Kidney (tissue), 14 donors: ENCODE results near the gene ETV2. TPM values are rescaled to one million over a fixed set of nuclear protein-coding genes. Genes with fewer than 3 reads are reported as not detected.
"Not testable (repeated sequence)": the region's sequence is repeated elsewhere in the genome, so short reads cannot be mapped to it uniquely, and the experiment has no call there.

ENCODE experiments used
- DNase-seq, 5 donors: peaks; one replicate each; pipeline ENCODE4 v3.0.0-alpha.2; 2013 to 2020
- FAIRE-seq: peaks from 2 replicates; lab custom pipeline; 2012; peaks lifted over from hg19 to GRCh38; lab: Jason Lieb, UNC
- H3K27ac ChIP-seq, 2 donors: one replicate each; pipeline ENCODE4 v1.7.0; 2013; ENCODE audit warnings: low read depth in 2 of 2, low read length in 2 of 2, inconsistent platforms in 1 of 2
- H3K27me3 ChIP-seq: one replicate; pipeline ENCODE4 v1.7.1; 2013; ENCODE audit warnings: low read length, inconsistent platforms; ENCODE audit not compliant: control insufficient read depth, insufficient read depth
- H3K36me3 ChIP-seq, 3 donors: one replicate each; pipeline versions ENCODE4 v1.7.0 to v1.7.1; 2013; ENCODE audit warnings: low read length in 3 of 3, control low read depth in 1 of 3, inconsistent platforms in 1 of 3; ENCODE audit not compliant: insufficient read depth in 3 of 3, control insufficient read depth in 2 of 3
- H3K4me1 ChIP-seq, 3 donors: one replicate each; pipeline versions ENCODE4 v1.7.0 to v1.7.1; 2013; ENCODE audit warnings: low read length in 3 of 3, inconsistent platforms in 1 of 3, low read depth in 1 of 3; ENCODE audit not compliant: control insufficient read depth in 2 of 3, insufficient read depth in 2 of 3
- H3K4me3 ChIP-seq, 3 donors: one replicate each; pipeline versions ENCODE4 v1.7.0 to v1.8.1; 2013; ENCODE audit warnings: low read length in 3 of 3, control low read depth in 1 of 3, inconsistent platforms in 1 of 3
- H3K9ac ChIP-seq, 3 donors: one replicate each; pipeline versions ENCODE4 v1.7.0 to v1.7.1; 2013; ENCODE audit warnings: low read length in 3 of 3, control low read depth in 1 of 3, inconsistent platforms in 1 of 3
- H3K9me3 ChIP-seq, 3 donors: one replicate each; pipeline versions ENCODE4 v1.7.0 to v1.7.1; 2013; ENCODE audit warnings: low read length in 3 of 3, control low read depth in 1 of 3, inconsistent platforms in 1 of 3; ENCODE audit not compliant: control insufficient read depth in 2 of 3, insufficient read depth in 1 of 3
- CTCF ChIP-seq: IDR thresholded peaks from 3 replicates; pipeline ENCODE4 v1.5.1; 2012; ENCODE audit warnings: mild to moderate bottlenecking, moderate library complexity, borderline replicate concordance; ENCODE audit not compliant: insufficient read depth; ENCODE audit errors: extremely low read depth
- intact Hi-C: fragments of 100-400 bp; cut with DNase I; formaldehyde crosslinking; loops from one replicate; pipeline ENCODE4 v1.11.1; 2022
- polyA plus RNA-seq: library from polyadenylated mRNA; stranded (reverse); fragments of 350-450 nt; fragmentation: Illumina TruSeq; extraction: RNeasy Lipid Tissue Mini Kit (QIAGEN cat#74804); gene quantifications from one replicate; pipeline ENCODE4 v1.2.3, GENCODE V29; 2014; ENCODE audit warnings: low read depth, low replicate concordance; ENCODE audit not compliant: insufficient read depth
- total RNA-seq: library from RNA; stranded (reverse); fragmentation: NEBNext Ultra II Directional; extraction: Animal tissue kit (Norgen Biotek cat#: 25700); gene quantifications from one replicate; pipeline ENCODE4 v1.2.1, GENCODE V29; 2021
- donor health status: control.
- donor health status: control.
- donor health status: control.
- donor health status: control.
- donor health status: control.
- donor health status: DM: yes; HTN: yes; CAD: no.
- donor health status: Normal renal cell carcinoma (clear cell type).

ETV2 gene
- total and polyA plus RNA-seq, 2 donors from 2014 or later = 0.38 to 3.3 TPM

DNA sequence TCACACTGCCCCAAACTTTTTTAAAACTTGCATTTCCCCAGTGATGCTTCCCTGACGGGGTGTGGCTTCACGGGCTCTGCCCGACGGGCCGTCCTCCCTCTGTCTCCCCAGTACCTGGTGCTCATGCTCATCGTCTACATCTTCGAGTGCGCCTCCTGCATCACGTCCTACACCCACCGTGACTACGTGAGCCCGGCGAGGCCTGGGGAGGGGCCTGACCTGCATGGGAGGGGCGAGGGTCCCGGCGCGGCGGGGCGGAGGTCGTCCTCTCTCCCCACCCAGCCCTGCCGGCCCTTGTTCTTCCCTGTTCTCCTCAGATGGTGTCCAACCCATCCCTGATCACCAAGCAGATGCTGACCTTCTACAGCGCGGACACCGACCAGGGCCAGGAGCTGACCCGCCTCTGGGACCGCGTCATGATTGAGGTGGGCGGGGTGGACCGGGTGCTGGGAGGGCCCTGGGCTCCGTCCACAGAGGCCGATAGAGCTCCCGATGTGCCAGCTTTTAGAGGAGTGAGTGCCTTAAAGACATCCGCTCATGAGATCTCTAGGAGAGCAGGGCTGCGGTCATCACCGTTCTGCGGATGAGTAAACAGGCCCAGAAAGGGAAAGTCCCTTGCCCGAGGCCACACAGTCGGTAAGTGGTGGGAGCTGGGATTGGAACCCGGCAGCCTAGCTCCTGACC lies 31.7 kb downstream of the ETV2 start:
- FAIRE-seq = no peak
- Histone ChIP-seq H3K36me3 (no peaks in the 10 kb centered on the region), H3K27ac (no peak overlapping the region), H3K4me3 (peak overlapping the region in 1 of 3 donors; percentile 35), H3K9me3 (no peaks in the 10 kb centered on the region), H3K9ac (no peak overlapping the region), H3K4me1 (no peaks in the 10 kb centered on the region), H3K27me3 (peaks cover 3% of the 10 kb centered on the region)
- no peak for DNase-seq
- intact Hi-C loops = no loop called here
- TF ChIP-seq CTCF = no peak

DNA sequence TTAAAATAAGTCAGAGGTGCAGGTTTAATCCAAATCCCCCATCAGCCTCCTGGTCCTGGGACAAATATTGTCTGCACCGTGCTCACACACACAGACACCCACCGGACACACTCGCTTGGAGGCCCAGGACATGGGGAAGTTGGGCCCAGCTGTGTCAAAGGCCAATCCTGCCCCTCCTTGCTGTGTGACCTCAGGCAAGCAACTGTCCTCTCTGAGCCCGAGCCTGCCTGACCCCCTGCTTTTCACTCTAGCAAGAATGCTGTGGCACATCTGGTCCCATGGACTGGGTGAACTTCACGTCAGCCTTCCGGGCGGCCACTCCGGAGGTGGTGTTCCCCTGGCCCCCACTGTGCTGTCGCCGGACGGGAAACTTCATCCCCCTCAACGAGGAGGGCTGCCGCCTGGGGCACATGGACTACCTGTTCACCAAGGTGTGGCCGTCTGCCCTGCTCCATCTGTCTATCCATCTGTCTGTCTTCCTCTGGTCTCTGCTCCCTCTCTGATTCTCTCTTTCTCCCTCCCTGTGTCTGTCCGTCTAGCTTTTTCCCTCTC lies 34.1 kb downstream of the ETV2 start:
- no peak for DNase-seq
- Histone ChIP-seq H3K9ac (no peak overlapping the region), H3K36me3 (no peaks in the 10 kb centered on the region), H3K4me3 (no peak overlapping the region), H3K27me3 (peaks cover 3% of the 10 kb centered on the region), H3K9me3 (no peaks in the 10 kb centered on the region), H3K4me1 (no peaks in the 10 kb centered on the region), H3K27ac (no peak overlapping the region)
- intact Hi-C loops = no loop called here
- TF ChIP-seq CTCF = no peak
- FAIRE-seq = no peak

DNA sequence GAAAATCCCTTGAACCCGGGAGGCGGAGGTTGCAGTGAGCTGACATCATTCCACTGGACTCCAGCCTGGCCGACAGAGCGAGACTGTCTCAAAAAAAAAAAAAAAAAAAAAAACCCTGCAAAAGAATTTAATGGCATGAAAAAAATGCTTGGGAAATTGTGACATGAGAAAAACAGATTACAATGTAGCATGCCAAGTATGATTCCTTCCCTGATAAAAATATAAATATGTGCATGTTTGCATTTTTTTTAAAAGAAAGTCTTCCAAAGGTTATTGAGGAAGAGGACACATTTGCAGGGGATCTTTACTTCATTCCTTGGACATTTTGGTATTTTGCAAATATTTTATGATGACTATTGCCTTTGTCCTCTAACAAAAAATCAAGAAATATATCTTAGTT lies 48.3 kb downstream of the ETV2 start:
- FAIRE-seq (no peak), DNase-seq (peak in 2 of 5 donors; percentile 14 to 33)
- no peaks in the 10 kb centered on the region for H3K36me3 ChIP-seq
- H3K27ac ChIP-seq = no peak overlapping the region
- H3K27me3 ChIP-seq = no peaks in the 10 kb centered on the region
- TF ChIP-seq CTCF = no peak
- no peak overlapping the region for H3K4me3 ChIP-seq
- no peak overlapping the region for H3K9ac ChIP-seq
- no peaks in the 10 kb centered on the region for H3K9me3 ChIP-seq
- intact Hi-C loops = no loop called here
- no peaks in the 10 kb centered on the region for H3K4me1 ChIP-seq

GRCh38 chr19:35691106-35691505 lies 49.6 kb downstream of the ETV2 start:
- intact Hi-C loops = not testable (repeated sequence)

More at GRCh38 chr19:35691106-35691505, 49.6 kb downstream of the ETV2 start:
- not testable (repeated sequence) for H3K9ac ChIP-seq, DNase-seq, H3K4me3 ChIP-seq, FAIRE-seq, H3K27me3 ChIP-seq, H3K9me3 ChIP-seq, H3K36me3 ChIP-seq, H3K4me1 ChIP-seq, H3K27ac ChIP-seq
